GM18526 (cell line): Measurements from ENCODE around the gene THEM4.
A peak's percentile ranks its signal among the peaks of the same experiment; 100 is the strongest.

ENCODE experiments used
- POLR2A ChIP-seq: IDR thresholded peaks from 3 replicates; pipeline ENCODE4 v1.6.1; 2011; ENCODE audit not compliant: insufficient read length; ENCODE audit errors: extremely low read depth

Gene THEM4

GRCh38 chr1:151909167-151910149 lies at the start of gene THEM4:
TSS of gene THEM4 (minus strand) at chr1:151909511. CDS start at chr1:151909458, 53 bp downstream.
- peak; percentile 80 for TF ChIP-seq POLR2A

- no peak for TF ChIP-seq POLR2A
Measured at GRCh38 chr1:151958959-151959358, 49.6 kb upstream of the THEM4 start.

GRCh38 chr1:151956957-151957497 lies 47.7 kb upstream of the THEM4 start:
- no peak for TF ChIP-seq POLR2A

GRCh38 chr1:151953409-151954094 lies 44.2 kb upstream of the THEM4 start:
- TF ChIP-seq POLR2A = no peak

GRCh38 chr1:151952811-151953210 lies 43.5 kb upstream of the THEM4 start:
- no peak for TF ChIP-seq POLR2A

GRCh38 chr1:151949371-151950193 lies 40.3 kb upstream of the THEM4 start:
- TF ChIP-seq POLR2A = no peak

- TF ChIP-seq POLR2A = no peak
Measured at GRCh38 chr1:151948506-151948905, 39.2 kb upstream of the THEM4 start.

GRCh38 chr1:151947140-151947539 lies 37.8 kb upstream of the THEM4 start:
- no peak for TF ChIP-seq POLR2A

- TF ChIP-seq POLR2A = no peak
Measured at GRCh38 chr1:151945725-151946722, 36.7 kb upstream of the THEM4 start.

- no peak for TF ChIP-seq POLR2A
Measured at GRCh38 chr1:151944857-151945575, 35.7 kb upstream of the THEM4 start.

- TF ChIP-seq POLR2A = no peak
Measured at GRCh38 chr1:151944126-151944856, 35.0 kb upstream of the THEM4 start.

GRCh38 chr1:151943591-151943990 lies 34.3 kb upstream of the THEM4 start:
- TF ChIP-seq POLR2A = no peak
